ENCODE data around the gene EHD4. TPM values are rescaled to one million over a fixed set of nuclear protein-coding genes. Genes with fewer than 3 reads are reported as not detected.

EHD4 gene
- total RNA-seq, 1 experiment from 2014 or later, result 58.9 TPM

DNA sequence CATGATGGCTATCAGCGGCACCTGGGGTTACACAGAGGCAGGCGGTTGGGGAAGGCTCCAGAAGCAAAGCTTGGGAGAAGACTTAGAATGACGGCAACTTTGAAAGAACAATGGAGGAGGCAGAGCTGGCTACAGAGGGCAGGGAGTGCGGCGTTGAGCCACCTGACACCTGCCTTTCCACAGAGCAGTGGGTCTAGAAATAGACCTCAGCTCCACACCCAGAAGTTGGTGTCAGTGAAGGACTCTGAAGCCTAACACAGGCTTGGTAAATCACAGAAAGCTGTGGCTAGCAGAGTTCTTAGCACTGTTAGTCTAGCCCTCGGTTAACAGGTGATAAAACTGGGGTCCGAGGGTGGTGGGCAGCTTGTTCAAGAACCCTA is 23.1 kb upstream of the EHD4 start:
- no peak for DNase-seq (ENCODE audit: low read depth)

DNA sequence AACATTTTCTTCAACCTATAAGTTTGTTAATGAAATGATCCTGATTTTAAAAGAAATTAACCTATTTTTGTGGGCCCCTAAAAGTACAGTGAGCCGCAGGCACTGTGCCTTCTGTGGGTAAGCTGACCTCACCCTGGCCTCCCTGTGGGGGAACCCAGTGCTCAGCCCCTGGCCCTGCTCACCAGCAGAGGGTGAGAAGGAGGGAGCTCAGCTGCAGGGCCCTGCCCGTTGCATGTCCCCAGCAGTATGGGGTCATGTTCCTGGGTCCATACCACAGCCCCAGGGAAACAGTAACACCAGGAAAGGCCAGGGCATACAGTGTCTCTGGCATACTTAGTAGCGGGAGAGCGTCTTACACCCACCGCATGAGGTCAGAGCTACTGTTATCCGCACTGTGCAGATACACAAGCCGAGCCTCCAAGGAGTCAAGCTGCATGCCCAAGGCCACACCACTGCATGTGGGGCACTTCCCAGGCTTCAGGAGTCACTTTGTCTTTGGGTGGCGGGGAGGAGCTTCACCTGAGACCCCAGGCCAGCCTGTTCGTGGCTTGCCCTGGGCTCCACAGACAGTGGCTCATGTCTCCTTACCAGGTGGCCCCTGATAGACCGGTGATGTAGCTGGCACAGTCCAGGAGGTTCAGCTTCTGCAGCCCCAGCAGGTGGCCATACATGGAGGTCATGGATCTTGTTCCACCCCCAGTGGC is 22.6 kb upstream of the EHD4 start:
- DNase-seq (ENCODE audit: low read depth), result no peak

- no peak for DNase-seq (ENCODE audit: low read depth)
Measured at GRCh38 chr15:41994171-41994650, 21.9 kb upstream of the EHD4 start.

DNA sequence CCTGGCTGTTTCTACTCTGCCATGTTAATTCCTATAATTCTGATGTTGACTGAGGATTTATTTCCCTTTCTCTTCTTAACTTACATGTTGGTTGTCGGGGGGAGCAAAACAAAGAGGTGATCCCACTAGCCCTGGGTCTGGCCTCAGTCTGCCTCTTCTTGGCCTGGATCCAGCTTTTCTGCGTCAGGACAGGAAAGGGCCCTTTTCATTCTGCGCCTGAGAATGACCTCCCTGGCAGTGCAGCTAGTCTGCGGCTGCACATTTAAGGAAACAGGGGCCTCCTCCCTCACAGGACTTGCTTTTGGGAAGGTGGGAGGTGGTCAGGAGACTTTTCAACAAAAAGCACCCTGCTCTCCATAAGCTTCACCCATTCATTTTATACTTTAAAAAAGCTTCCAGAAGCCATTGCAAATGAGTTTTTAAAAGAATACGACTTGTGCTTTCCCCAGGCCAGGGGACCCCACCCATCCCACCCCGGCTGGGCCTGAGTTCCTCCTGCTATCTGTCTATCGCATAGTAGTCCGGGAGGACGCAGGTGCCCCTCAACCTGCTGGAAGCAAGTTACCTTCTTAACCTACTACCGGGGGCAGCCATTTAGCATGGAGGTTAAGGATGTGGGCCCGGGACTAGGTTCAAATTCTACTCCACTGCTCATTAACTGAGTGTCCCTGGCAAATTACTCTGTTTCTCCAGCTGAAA is 21.3 kb upstream of the EHD4 start:
- DNase-seq (ENCODE audit: low read depth), result no peak

GRCh38 chr15:41992803-41993190 is 20.4 kb upstream of the EHD4 start:
- DNase-seq (ENCODE audit: low read depth), result no peak

DNA sequence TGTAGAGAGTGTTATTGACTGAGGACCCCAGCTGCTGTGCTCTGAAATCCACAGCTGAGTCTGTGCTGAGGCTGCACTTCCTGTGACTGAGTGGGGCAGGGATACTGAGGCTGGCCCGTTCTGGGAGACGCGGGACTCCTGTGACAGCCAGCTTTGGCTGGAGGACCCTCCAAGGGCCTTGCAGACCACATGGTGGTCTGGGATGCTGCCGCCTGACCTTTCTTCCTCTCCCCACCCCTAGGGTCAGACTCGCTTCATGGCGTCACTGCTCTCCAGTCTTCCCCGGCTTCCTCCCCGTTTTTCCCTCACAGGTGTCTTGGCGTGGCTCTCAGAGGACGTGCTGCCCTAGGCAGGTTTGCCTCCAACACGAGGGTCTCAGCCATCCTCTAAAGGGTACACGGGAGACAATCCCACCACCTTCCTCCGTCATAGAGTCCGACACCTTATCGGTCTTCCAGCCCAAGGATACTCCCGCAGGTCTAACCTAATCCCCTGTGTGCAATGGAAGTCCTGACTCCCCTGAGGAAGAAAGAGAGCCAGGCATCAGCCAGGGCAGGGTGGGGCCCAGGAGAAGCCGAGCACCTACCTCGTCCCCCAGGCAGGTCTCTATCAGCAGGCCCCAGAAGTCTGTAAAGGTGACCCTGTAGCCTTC is 19.9 kb upstream of the EHD4 start:
- DNase-seq (ENCODE audit: low read depth), result no peak

DNA sequence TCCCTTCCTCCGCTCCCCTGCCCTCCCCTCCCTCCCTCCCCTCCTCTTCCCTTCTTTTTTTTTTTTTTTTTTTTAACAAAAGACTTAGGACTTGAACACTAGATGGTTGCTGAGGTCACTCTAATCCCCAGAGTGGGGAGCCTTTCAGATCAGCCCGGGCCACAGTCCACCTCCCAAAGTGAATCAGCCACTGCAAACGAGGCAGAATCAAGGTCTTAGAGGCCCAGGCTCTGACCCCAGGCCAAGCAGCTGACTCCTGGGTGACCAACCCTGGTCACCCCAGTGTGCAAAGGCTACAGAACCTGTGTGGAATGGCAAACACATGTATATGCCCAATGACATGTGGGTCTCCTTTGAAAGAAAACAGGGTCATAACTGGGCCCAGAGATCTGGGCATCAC is 18.3 kb upstream of the EHD4 start:
- DNase-seq (ENCODE audit: low read depth), result no peak

DNA sequence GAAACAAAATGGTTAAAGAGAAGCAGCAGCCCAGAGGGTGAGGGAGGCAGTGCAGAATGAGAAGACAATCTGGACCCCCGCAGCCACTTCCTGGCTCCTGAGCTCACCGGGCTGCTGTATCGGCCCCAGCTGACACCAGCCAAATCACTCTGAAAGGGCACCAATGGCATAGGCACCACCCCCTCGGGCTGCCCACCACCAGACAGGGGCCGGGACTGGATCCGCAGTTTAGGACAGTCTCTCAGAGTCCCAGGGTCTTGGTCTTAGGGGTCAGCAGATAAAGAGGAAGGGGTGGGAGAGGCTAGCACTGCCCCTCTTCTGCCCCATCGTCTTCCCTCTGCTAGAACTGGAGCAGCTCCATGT is 17.9 kb upstream of the EHD4 start:
- DNase-seq (ENCODE audit: low read depth), result no peak

GRCh38 chr15:41989573-41990242 is 17.4 kb upstream of the EHD4 start:
- peak; percentile 70 for DNase-seq (ENCODE audit: low read depth)

GRCh38 chr15:41988896-41989572 is 16.7 kb upstream of the EHD4 start:
- no peak for DNase-seq (ENCODE audit: low read depth)

DNA sequence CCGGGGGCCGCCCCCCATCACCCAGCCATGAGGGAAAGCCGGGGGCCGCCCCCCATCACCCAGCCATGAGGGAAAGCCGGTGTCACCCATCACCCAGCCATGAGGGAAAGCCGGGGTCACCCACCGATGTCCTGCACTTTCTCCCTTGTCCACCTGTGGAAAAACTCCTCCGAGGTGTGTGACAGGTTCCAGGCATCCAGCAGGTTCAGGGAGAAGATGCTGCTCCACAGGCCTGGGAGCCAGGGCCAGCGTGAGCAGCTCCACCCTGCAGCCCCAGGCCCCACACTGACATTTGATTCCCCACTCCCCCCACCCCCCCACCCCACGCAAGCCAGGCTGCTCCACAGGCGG is 15.5 kb upstream of the EHD4 start:
- DNase-seq (ENCODE audit: low read depth), result no peak

DNA sequence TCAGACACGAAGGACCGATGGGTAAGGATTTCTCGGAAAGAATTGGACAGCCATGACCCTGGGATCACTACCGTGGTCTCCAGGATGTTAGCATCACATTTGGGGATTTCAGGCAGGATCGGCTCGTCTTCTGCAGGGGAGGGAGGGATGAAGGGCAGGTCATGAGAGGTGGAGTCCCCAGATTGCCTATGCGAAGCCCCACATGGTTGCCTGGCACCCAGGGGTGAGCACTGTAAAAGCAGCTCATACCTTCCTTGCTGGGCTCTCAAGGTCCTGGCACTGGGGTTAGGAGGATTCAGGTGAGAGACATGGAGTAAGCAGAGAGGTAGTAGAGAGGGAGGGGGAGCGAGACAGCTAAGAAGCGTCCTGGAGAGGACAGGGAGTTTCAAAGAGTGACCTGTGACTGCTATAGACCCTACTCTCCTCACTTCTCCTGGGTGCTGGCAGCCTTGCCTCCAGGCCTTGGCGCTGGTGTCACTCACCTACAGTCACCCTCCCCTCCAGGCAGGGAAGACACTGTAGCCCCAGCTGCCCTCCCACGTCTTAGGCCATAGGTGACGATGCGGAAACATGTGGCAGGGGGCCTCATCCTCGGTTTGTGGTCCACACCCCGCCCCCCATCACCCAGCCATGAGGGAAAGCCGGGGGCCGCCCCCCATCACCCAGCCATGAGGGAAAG is 15.0 kb upstream of the EHD4 start:
- no peak for DNase-seq (ENCODE audit: low read depth)

DNA sequence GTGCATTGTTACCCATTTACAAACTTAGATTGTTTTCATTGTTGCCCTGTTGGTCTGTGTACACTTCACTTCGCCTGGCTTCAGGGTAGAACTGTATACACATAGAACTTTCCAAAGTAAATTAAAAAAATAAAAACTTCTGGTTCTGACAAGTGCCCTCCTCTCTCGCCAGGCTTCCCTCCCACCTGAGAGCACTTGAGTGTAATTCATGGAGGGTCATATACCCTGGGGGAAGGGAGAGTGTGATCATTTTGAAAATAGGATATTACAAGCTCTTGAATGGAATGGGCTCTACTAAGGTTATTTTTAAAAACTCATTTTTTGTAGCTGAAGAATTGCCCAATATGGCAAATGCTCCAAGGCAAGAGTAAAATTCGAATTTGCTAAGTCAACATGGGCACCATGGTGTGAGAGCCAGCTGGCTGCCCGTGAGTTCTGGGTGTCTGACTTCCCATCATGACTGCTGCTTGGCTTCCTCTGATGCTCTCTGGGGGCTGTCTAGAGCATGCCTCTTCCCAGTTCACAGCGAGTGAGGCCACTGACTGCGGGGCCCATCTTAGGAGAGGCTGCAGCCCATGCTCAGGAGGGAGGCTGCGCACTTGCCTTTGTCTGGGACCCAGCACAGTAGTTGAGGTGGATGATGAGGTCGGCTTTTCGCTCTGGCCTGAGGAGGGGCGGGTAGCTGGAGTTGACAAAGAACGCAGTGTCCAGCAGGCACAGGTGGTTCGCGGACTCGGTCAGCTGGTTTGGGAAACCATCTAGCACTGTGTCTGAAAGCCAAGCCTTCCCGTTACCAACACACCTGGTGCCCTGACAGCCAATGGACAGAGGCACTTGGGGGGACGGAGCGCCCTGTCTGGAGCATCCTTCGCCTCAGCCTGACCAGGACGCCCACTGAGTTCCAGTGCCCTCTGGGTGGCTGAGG is 13.1 kb upstream of the EHD4 start:
- no peak for DNase-seq (ENCODE audit: low read depth)

DNA sequence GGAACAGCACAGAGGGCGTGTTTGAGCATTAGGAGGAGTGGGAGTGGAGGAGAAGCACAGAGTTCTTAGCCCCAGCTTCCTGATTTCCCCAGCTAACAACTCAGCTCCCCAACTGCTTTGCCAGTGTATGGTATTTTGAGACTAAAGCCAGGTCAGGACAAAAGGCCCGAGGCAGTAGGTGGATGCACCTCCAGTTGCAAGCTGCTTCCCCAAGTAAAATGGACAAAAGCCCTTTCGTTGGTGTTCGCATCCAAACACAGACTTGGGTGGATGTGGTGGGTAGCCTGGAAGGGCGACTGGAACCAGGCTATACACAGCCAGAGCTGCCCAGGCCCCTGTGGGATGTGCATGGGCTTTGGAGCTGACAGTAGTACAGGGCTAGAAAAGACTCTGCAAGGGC is 12.3 kb upstream of the EHD4 start:
- no peak for DNase-seq (ENCODE audit: low read depth)

- DNase-seq (ENCODE audit: low read depth), result no peak
Measured at GRCh38 chr15:41983621-41984571, 11.5 kb upstream of the EHD4 start.

DNA sequence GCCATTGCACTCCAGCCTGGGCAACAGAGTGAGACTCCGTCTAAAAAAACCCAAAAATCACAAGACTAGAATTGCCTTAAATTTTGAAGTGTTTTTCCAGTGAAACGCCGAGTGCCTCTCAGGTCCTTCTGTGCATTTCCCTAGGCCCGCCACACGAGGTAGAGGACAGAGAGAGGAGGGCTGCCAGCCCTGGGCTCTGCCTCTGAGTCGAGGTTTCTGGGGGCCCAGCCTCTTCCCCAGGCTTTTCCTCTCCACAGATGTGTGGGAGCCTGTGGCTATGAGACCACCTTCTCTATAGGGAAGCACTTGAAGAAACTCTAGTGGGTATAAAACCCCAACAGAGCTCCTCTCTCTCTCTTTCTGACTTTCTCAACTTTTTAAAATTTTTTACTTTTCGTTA is 10.9 kb upstream of the EHD4 start:
- DNase-seq (ENCODE audit: low read depth), result no peak

DNA sequence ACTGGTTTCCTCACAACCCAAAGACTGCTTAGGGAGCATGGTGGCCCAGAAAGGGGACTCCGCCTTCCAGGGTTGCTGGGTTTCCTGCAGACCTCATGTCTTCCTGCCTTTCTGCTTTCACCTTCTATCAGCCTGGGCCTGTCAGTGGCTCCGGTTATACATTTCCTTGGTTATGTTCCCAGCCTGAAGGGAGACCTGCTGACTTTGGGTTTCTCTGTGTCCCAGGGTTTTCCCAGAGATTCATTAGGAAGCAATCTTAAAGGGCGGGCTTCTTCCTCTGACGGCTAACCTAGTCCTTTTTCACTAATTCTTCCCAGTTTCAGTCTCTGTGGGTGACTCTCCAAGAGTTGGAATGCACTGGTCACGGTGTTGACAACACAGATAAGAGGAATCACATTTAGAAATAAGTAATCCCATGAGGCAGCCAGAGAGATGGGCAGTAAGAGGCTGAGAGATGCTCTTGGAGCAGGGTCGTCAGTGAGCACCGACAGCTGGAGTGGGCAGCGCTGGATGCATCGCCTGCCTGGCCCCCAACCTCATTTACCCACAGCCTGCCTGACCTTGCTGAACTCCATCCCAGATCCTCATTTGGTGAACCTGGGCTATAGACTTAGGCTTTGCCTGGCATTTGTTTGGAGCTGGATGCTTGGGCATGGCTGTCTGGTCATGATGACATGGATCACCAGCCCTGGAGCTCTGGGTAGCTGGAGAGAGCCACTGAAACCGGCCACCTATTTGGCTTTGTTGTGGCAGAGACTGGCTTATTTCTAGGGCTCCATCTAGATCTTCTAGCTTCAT is 10.0 kb upstream of the EHD4 start:
- DNase-seq (ENCODE audit: low read depth), result no peak
